Ovary (tissue), 3 donors: Measurements from ENCODE around the gene CDC42EP1.
"Not testable (repeated sequence)": the region's sequence is repeated elsewhere in the genome, so short reads cannot be mapped to it uniquely, and the experiment has no call there.

Experiments
- CTCF ChIP-seq, 3 donors: fragments of 450-650 bp in 2 of 3; fragments of 200-600 bp in 1 of 3; IDR thresholded peaks; one replicate each; pipeline versions ENCODE4 v1.5.1 to v1.8.0; 2016 to 2022; ENCODE audit warnings: antibody characterized with exemption in 3 of 3, mild to moderate bottlenecking in 1 of 3
- POLR2A ChIP-seq: fragments of 450-650 bp; IDR thresholded peaks from one replicate; pipeline ENCODE4 v1.6.1; 2017; ENCODE audit warnings: antibody characterized with exemption, mild to moderate bottlenecking, moderate library complexity
- donor health status: DM: no; HTN: no; CAD: no.

DNA sequence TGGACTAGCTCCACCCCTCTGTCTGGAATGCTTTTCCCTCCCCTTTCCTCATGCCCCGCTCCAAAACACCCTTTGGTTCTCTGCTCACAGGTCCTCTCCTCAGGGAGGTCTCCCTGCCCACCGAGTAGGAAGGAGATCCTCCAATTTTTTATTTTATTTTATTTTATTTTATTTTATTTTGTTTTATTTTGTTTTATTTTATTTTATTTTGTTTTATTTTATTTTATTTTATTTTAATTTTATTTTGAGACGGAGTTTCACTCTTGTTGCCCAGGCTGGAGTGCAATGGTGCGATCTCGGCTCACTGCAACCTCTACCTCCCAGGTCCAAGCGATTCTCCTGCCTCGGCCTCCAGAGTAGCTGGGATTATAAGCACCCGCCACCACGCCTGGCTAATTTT lies 32.3 kb upstream of the CDC42EP1 start:
- TF ChIP-seq CTCF (IDR thresholded peaks at IDR 0.05); POLR2A: not testable (repeated sequence)
